RWPE1 (cell line): ENCODE data around the gene TIMM21.

ENCODE experiments used
- CTCF ChIA-PET: fragments of 350-600 bp; sonication (Branson Sonifier 250); formaldehyde crosslinking; extraction: SDS; loops from one replicate; lab custom pipeline; 2021; lab: Yijun Ruan, JAX
- POLR2A ChIA-PET: fragments of 400-600 bp; formaldehyde crosslinking; extraction: SDS; loops from one replicate; lab custom pipeline; 2020; ENCODE audit warnings: antibody characterized with exemption; ENCODE audit not compliant: low non-redundant PET; lab: Yijun Ruan, JAX
- DNase-seq: peaks from one replicate; pipeline ENCODE4 v3.0.0; 2012; ENCODE audit warnings: low spot score
- H3K27ac ChIP-seq: fragments of 450-650 bp; 2 replicates; pipeline ENCODE4 v1.5.1; 2017
- TF ChIP-seq, protein P1 (sequence below): fragments of 450-650 bp; conservative IDR thresholded peaks from 2 replicates; pipeline ENCODE4 v1.5.1; 2017; ENCODE audit warnings: low read depth, mild to moderate bottlenecking

TIMM21 gene, protein sequence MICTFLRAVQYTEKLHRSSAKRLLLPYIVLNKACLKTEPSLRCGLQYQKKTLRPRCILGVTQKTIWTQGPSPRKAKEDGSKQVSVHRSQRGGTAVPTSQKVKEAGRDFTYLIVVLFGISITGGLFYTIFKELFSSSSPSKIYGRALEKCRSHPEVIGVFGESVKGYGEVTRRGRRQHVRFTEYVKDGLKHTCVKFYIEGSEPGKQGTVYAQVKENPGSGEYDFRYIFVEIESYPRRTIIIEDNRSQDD

DNA sequence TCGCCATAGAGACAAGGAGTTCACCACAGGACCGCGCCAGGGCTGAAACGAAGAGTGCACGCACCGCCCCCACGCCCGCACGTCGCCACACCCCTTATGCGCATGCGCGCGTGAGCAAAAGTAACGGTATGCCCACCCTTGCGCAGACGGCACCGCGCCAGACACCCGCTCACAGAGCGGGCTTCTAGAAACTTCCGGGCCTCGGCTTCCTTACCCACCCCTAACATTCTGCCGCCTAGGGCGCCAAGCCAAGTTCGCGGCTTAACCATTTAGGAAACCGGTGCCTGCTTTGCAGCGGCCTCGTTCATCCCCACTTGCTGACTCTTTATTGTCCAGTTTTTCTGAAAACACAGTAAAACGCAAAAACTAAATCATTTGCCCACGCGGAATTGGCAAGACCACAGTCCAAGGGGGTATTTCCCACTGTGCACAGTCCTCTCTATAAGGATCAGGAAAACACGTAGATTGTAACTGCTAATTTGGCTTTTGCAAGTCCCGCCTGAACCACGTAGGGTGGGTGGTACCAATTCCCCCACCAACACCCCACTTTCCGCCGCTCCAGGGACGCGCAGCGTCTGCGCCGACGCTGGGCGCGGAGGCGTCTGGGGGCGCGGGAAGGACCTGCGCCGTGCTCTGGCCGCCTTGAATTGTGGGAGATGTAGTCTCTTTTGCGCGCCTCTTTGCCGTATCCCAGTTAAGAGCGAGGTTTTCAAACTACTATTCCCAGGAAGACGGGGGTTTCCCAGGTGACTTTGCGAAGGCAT lies at the start of gene TIMM21, which contains the start of gene FBXO15:
Gene TIMM21, plus strand, starts transcription at position 745 of the 764 bp plus-strand sequence. CDS start 286 bp downstream, outside the sequence.
Gene FBXO15, minus strand, starts transcription at position 56 of the 764 bp plus-strand sequence. Its CDS starts 49 bp downstream, at position 7.
- peak; percentile 90 for DNase-seq
- POLR2A ChIA-PET: no interaction called here
- TF ChIP-seq, protein P1, sequence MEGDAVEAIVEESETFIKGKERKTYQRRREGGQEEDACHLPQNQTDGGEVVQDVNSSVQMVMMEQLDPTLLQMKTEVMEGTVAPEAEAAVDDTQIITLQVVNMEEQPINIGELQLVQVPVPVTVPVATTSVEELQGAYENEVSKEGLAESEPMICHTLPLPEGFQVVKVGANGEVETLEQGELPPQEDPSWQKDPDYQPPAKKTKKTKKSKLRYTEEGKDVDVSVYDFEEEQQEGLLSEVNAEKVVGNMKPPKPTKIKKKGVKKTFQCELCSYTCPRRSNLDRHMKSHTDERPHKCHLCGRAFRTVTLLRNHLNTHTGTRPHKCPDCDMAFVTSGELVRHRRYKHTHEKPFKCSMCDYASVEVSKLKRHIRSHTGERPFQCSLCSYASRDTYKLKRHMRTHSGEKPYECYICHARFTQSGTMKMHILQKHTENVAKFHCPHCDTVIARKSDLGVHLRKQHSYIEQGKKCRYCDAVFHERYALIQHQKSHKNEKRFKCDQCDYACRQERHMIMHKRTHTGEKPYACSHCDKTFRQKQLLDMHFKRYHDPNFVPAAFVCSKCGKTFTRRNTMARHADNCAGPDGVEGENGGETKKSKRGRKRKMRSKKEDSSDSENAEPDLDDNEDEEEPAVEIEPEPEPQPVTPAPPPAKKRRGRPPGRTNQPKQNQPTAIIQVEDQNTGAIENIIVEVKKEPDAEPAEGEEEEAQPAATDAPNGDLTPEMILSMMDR: no peak
- CTCF ChIA-PET: no interaction called here
- H3K27ac ChIP-seq: peak within 1 kb of the TSS; percentile 95

DNA sequence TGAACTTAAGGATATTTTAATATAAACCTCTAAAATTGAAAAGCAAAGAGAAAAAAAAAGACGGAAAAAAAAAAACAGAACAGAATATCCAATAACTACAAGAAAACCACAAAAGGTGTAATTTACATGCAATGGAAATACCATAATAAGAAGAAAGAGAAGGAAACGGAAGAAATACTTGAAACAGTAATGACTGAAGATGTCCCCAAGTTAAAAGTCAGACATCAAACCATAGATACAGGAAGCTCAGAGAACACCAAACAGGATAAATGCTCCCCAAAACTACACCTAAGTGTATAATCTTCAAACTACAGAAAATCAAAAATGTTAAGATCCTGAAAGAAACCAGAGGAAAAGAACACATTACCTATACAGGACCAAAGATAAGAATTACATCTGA lies 39.9 kb upstream of the TIMM21 start:
- ChIA-PET CTCF (no interaction called here), POLR2A (no interaction called here)
- no peak overlapping the region for H3K27ac ChIP-seq
- TF ChIP-seq, protein P1: no peak
- DNase-seq: no peak

DNA sequence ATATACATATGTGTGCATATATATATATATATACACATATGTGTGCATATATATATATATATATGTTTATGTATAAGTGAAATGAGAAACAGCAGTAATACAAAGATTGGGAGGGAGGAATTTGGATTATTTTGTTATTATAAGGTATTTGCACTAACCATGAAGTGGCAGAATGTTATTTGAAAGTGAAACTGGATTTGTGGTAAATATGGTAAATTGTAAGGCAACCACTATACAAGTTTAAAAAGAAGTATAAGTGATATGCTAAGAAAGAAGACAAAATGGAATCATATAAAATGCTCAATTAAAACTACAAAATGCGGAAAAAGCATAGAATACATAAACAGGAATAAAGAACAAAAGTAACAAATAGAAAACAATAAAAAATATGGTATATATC lies 38.2 kb upstream of the TIMM21 start:
- POLR2A ChIA-PET: no interaction called here
- no peak for DNase-seq
- H3K27ac ChIP-seq: no peak overlapping the region
- CTCF ChIA-PET: no interaction called here
- TF ChIP-seq, protein P1: no peak

DNA sequence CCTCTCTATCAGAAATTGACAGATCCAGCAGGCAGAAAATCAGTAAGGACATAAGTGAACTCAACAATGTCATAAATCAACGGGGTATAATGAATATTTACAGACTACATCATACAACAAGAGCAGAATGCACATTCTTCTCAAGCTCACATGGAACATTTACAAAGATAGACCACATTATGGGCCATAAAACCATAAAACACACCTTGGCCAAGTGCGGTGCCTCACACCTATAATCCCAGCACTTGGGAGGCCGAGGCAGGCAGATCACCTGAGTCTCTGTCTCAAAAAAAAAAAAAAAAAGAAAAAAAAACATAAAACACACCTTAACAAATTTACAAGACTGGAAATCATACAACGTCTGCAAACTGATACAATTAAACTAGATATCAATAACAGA lies 37.3 kb upstream of the TIMM21 start:
- CTCF ChIA-PET: no interaction called here
- no peak for DNase-seq
- POLR2A ChIA-PET: no interaction called here
- no peak overlapping the region for H3K27ac ChIP-seq
- TF ChIP-seq, protein P1: no peak

DNA sequence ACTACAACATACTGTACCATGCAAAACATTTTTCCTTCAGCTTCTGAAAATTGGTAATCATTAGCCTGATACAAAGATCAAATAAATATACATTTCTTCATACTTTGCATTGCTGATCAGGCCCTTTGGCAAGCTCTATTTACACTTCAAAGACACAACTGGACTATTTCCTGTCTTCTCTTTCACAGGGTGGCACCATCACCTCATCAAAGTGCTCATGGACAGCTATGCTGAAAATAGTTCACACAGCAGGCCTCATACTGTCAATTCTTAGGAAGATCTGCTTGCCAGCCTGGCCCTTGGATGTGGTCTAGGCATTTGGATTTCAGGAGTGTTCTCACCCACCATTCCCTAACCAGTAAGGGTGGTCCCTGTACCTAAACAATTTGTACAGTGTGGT lies 34.6 kb upstream of the TIMM21 start:
- DNase-seq: no peak
- ChIA-PET POLR2A (no interaction called here), CTCF (no interaction called here)
- H3K27ac ChIP-seq: no peak overlapping the region
- TF ChIP-seq, protein P1: no peak

DNA sequence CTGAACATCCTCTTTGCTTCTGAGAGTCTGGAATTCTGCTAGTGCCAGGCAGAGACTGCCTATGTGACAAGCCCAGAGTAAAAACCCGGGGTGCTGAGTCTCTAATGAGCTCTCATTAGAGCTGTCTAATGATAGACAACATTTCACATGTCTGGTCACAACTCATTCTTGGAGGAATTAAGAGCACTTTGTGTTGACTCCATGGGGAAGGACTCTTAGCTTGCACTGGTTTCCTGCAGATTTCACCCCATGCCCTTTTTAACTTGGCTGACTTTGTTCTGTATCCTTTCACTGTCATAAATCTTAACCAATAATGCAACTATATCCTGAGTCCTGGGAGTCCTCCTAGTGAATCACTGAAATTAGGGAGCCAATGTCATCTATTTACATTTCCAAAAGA lies 34.2 kb upstream of the TIMM21 start:
- H3K27ac ChIP-seq: no peak overlapping the region
- TF ChIP-seq, protein P1: no peak
- CTCF ChIA-PET: no interaction called here
- POLR2A ChIA-PET: no interaction called here
- no peak for DNase-seq
